Gastrocnemius medialis (tissue), 4 donors: Measurements from ENCODE around the gene NRCAM.

Source experiments
- POLR2A ChIP-seq, 2 donors: fragments of 450-650 bp; IDR thresholded peaks; one replicate each; pipeline ENCODE4 v1.6.1; 2017; ENCODE audit warnings: antibody characterized with exemption in 2 of 2, mild to moderate bottlenecking in 2 of 2, moderate library complexity in 2 of 2
- TF ChIP-seq, protein P1 (sequence below), 5 experiments: fragments of 450-650 bp in 3 of 5; fragments of 200-600 bp in 2 of 5; sonication (generic) in 2 of 5; IDR thresholded peaks in 4 of 5; conservative IDR thresholded peaks in 1 of 5; 1 replicate in 4 of 5; 2 replicates in 1 of 5; pipeline ENCODE4 v1.5.1; 2016 to 2019; ENCODE audit warnings: antibody characterized with exemption in 5 of 5, mild to moderate bottlenecking in 3 of 5, moderate library complexity in 3 of 5

DNA sequence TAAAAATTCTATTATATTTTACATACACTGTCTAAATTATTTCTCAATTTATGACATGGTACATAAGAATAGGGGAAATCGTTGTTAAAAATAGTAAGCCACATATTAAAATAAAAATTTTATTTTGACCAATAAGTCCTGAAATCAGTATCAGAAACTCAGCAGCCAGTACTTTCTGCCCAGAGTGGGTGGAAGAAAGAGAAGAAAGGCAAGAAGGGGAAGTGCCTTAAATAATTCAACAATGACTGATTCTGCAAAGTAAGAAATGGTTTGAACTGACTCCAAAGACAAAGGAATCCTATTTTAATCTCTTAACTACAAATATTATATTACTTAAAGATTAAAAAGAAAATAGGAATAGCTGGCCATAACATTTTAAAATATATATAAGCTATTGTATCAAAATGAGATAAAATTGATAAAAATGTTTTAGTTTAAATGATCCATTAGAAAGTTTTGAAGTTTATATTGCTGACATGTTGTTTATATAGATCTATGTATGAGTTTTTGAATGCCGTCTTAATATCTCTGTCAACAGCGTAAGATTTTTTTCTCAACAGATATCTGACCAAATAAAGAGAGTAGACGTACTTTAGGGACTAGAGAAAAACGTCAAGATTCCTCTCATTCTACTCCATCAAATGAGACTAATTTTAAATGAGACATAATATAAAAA, 30.2 kb upstream of the NRCAM start:
- TF ChIP-seq, protein P1, sequence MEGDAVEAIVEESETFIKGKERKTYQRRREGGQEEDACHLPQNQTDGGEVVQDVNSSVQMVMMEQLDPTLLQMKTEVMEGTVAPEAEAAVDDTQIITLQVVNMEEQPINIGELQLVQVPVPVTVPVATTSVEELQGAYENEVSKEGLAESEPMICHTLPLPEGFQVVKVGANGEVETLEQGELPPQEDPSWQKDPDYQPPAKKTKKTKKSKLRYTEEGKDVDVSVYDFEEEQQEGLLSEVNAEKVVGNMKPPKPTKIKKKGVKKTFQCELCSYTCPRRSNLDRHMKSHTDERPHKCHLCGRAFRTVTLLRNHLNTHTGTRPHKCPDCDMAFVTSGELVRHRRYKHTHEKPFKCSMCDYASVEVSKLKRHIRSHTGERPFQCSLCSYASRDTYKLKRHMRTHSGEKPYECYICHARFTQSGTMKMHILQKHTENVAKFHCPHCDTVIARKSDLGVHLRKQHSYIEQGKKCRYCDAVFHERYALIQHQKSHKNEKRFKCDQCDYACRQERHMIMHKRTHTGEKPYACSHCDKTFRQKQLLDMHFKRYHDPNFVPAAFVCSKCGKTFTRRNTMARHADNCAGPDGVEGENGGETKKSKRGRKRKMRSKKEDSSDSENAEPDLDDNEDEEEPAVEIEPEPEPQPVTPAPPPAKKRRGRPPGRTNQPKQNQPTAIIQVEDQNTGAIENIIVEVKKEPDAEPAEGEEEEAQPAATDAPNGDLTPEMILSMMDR (IDR thresholded peaks at IDR 0.05 in 4 of 5, conservative IDR thresholded peaks at IDR 0.05 in 1 of 5), result no peak
- TF ChIP-seq POLR2A (IDR thresholded peaks at IDR 0.05), result no peak
